ENCODE data around the gene HHATL.

- TF ChIP-seq POLR2AphosphoS5 (IDR thresholded peaks at IDR 0.05; ENCODE audit: low read depth, low read length) = no peak
- no peak for TF ChIP-seq POLR2A (IDR thresholded peaks at IDR 0.05; ENCODE audit: low read depth, low read length)
- TF ChIP-seq TAF1 (IDR thresholded peaks at IDR 0.05; ENCODE audit: low read depth, low read length) = no peak
- no peak for TF ChIP-seq SPI1 (IDR thresholded peaks at IDR 0.05; ENCODE audit: low read depth, low read length)
- TF ChIP-seq PAX5 (IDR thresholded peaks at IDR 0.05; ENCODE audit: insufficient read depth, low read length, severe bottlenecking) = no peak
- no peak for TF ChIP-seq POU2F2 (IDR thresholded peaks at IDR 0.05; ENCODE audit: low read depth, low read length)
Observed at GRCh38 chr3:42691816-42692666, 10.6 kb downstream of the HHATL start.
